ENCODE data around the gene FUNDC2. TPM values are rescaled to one million over a fixed set of nuclear protein-coding genes. Genes with fewer than 3 reads are reported as not detected.
"Not testable (repeated sequence)": the region's sequence is repeated elsewhere in the genome, so short reads cannot be mapped to it uniquely, and the experiment has no call there.

The FUNDC2 gene
- total RNA-seq, 1 donor from 2014 or later: 79.7 TPM

DNA sequence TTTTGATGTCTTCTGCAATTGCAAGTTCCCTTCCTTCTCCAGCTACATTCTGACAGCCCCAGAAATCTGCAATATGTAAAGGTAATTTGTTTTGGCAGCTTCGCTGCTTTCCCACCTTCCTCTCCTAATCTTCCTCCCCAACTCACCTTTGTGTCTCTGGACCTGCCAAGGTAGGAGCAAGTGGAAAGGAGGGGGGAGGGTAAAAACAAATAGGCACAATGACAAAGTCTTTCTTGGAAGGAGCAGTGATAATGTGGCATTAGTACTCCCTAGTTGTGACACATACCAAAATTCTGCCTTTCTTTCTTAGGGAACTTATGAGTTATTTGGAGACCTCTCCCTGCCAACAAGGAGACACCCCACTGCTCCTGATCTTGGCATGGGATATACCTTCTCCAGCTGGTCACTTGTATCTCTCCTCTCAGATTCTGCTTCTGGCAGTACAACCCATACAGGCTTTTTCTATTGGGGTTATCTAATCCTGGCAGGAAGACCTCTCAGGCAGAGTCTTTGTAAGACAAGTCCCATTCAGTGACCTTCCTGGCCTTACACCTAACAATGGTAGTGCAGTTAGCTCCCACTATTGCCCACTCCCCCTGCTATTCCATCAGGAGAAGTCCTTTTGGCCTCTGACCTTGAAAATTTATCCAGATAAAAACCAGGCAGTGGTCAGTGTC is 28.3 kb upstream of the FUNDC2 start:
- Histone ChIP-seq H3K27ac (no peak overlapping the region), H3K4me1 (no peaks in the 10 kb centered on the region), H3K27me3 (ENCODE audit: low read depth) (no peaks in the 10 kb centered on the region), H3K4me3 (no peak overlapping the region), H3K36me3 (no peaks in the 10 kb centered on the region), H3K9me3 (no peaks in the 10 kb centered on the region)
- ATAC-seq (no peak), DNase-seq (no peak)
- TF ChIP-seq, protein P1, sequence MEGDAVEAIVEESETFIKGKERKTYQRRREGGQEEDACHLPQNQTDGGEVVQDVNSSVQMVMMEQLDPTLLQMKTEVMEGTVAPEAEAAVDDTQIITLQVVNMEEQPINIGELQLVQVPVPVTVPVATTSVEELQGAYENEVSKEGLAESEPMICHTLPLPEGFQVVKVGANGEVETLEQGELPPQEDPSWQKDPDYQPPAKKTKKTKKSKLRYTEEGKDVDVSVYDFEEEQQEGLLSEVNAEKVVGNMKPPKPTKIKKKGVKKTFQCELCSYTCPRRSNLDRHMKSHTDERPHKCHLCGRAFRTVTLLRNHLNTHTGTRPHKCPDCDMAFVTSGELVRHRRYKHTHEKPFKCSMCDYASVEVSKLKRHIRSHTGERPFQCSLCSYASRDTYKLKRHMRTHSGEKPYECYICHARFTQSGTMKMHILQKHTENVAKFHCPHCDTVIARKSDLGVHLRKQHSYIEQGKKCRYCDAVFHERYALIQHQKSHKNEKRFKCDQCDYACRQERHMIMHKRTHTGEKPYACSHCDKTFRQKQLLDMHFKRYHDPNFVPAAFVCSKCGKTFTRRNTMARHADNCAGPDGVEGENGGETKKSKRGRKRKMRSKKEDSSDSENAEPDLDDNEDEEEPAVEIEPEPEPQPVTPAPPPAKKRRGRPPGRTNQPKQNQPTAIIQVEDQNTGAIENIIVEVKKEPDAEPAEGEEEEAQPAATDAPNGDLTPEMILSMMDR (IDR thresholded peaks at IDR 0.05): no peak
- intact Hi-C loops (cut with DNase I): no loop called here

DNA sequence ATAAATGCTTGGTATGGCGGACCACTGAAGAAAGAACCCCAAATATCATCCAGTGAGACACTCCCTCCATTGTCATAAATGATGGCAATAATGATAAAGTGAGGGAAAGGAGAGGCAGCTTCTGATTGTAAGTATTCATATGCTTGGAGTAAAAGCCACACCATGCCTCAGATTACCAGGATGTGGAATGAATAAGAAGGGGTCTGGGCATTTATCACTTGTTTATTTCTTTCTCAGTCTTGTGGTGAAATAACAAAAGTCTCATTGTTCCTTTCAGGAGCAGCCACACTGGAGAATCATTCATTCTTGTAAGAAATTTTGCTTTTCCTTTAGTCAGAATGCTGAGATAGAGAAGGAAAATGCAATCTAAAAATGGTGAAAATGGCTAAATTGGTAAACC is 25.8 kb upstream of the FUNDC2 start:
- no peaks in the 10 kb centered on the region for H3K27me3 ChIP-seq (ENCODE audit: low read depth)
- no peak overlapping the region for H3K4me3 ChIP-seq
- DNase-seq (no peak), ATAC-seq (no peak)
- H3K36me3 ChIP-seq: no peaks in the 10 kb centered on the region
- H3K4me1 ChIP-seq: no peaks in the 10 kb centered on the region
- TF ChIP-seq, protein P1 (IDR thresholded peaks at IDR 0.05): no peak
- H3K27ac ChIP-seq: no peak overlapping the region
- H3K9me3 ChIP-seq: no peaks in the 10 kb centered on the region
- intact Hi-C loops (cut with DNase I): no loop called here

DNA sequence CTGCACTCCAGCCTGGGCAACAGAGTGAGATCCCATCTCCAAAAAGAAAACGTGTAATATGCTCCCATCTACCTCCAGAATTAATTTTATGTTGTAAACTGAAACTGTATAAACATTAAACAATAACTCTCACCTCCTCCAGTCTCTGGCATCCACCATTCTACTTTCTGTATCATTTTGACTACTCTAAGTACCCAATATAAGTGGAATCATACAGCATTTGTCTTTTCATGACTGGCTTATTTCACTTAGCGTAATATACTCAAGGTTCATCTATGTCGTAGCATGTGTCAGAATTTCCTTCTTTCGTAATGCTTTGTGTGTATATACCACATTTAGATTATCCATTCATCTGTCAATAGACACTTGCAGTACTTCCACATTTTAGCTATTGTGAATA is 24.8 kb upstream of the FUNDC2 start:
- intact Hi-C loops (cut with DNase I): no loop called here
- Histone ChIP-seq H3K27ac (no peak overlapping the region), H3K27me3 (ENCODE audit: low read depth) (no peaks in the 10 kb centered on the region), H3K9me3 (no peaks in the 10 kb centered on the region), H3K36me3 (no peaks in the 10 kb centered on the region), H3K4me1 (no peaks in the 10 kb centered on the region), H3K4me3 (no peak overlapping the region)
- TF ChIP-seq, protein P1 (IDR thresholded peaks at IDR 0.05): no peak
- DNase-seq (no peak), ATAC-seq (no peak)

DNA sequence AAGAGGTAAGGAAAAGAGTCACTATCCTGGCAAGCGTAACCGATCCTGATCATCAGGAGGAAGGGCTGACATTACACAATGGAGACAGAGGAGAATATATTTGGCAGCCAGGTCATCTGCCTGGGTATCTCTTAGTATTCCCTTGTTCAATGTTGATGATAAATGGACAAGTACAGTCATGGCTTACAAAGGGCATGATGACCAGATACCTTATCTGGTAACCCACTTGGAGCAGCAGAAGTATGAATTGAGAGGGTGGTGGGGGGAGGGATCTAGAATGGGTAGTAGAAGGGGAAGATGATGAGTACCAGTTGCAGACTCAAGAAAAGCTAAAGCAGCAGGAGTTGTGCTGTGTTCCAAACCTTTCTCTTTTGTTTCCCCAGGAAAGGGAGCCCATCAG is 21.5 kb upstream of the FUNDC2 start:
- no peak for DNase-seq
- no peak overlapping the region for H3K27ac ChIP-seq
- no peak for ATAC-seq
- intact Hi-C loops (cut with DNase I): no loop called here
- TF ChIP-seq, protein P1 (IDR thresholded peaks at IDR 0.05): no peak
- H3K36me3 ChIP-seq: no peaks in the 10 kb centered on the region
- no peaks in the 10 kb centered on the region for H3K9me3 ChIP-seq
- H3K4me3 ChIP-seq: no peak overlapping the region
- H3K27me3 ChIP-seq (ENCODE audit: low read depth): no peaks in the 10 kb centered on the region
- no peaks in the 10 kb centered on the region for H3K4me1 ChIP-seq

DNA sequence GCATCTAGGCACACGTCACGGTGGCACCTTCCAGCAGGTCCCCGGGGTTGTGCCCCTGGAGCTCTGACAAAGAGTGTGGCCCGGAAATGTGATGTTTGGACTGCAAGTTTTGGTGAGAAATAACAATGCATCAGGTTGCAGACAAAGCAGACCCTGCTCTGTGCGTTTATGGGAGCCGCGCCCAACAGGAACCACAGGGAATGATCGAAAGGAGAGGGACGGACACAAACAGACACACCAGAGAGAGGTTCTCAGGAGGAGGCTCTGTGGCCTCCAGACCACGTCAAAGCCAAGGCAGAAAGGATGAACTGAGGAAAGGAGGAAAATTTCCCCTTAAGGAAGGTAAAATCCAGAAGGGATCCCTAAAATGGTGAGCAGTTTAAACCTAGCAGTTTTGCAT is 20.3 kb upstream of the FUNDC2 start:
- intact Hi-C loops (cut with DNase I); ATAC-seq; H3K27me3 ChIP-seq (ENCODE audit: low read depth): not testable (repeated sequence)

DNA sequence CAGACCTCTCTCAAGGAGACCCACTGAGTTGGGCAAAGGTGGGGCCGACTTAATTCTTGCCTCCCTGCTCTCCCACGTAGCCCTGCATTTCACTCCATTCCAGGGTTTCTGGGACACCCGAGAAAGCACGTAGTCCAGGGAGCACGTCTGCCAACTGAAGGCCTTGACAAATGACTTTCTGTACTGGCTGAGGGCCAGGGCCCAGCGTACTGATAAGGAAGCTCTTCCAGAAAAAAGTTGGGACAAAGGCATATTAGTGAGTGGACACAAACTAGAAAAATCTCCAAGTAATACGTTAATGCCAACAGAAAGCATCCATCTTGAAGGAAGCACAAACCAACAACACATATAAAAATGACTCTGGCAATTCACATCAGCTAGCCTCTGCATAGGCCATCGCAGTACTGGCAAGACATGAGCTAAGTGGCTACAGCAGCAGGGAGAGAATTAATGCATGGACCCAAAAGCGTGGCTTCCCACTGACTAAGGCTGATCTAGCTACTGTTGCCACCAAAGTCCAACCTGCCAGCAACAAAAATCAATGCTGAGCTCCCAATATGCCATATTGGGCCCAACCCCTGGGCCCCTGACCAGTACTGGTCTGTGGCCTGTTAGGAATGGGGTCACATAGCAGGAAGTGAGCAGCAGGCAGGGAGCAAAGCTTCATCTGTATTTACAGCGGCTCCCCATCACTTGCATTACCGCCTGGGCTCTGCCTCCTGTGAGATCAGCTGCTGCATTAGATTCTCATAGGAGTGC is 19.6 kb upstream of the FUNDC2 start:
- H3K9me3 ChIP-seq; H3K36me3 ChIP-seq; H3K4me3 ChIP-seq; H3K27me3 ChIP-seq (ENCODE audit: low read depth); intact Hi-C loops (cut with DNase I); H3K27ac ChIP-seq; DNase-seq; ATAC-seq; H3K4me1 ChIP-seq: not testable (repeated sequence)

More for the DNA sequence above, 20.3 kb upstream of the FUNDC2 start:
- not testable (repeated sequence) for H3K9me3 ChIP-seq, H3K4me3 ChIP-seq, H3K36me3 ChIP-seq, DNase-seq, H3K4me1 ChIP-seq, H3K27ac ChIP-seq

DNA sequence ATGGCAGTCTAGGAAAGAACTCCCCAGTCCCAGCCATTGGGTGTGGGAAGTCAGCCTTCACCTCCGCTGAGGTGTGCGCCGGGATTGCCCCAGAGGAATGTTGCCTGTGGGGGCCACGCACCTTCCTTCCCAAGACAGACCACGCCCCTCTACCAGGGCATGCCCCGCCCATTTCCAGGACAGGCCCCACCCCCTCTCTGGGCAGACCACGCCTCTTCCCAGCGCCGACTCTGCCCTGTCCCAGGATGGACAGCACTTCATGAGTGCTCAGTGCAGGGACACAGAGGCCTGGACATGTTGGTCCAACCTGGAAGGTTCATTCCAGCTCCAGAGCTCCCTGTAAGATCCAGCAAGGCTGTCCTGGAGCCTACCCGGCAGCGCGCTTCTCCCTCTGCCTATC is 18.1 kb upstream of the FUNDC2 start:
- DNase-seq; H3K9me3 ChIP-seq; H3K4me3 ChIP-seq; intact Hi-C loops (cut with DNase I); H3K27ac ChIP-seq; H3K4me1 ChIP-seq; H3K27me3 ChIP-seq (ENCODE audit: low read depth); H3K36me3 ChIP-seq: not testable (repeated sequence)
- peak in 1 of 2 donors; percentile 23 for ATAC-seq
